Neutrophil (primary cell): ENCODE measurements around the gene WFIKKN1.

Experiments used
- H3K27ac ChIP-seq: fragments of 200-600 bp; sonication (generic); 2 replicates; pipeline ENCODE4 v1.5.1; 2016; ENCODE audit warnings: mild to moderate bottlenecking, moderate library complexity
- H3K27me3 ChIP-seq: fragments of 200-600 bp; sonication (generic); 2 replicates; pipeline ENCODE4 v1.6.0; 2016; ENCODE audit warnings: mild to moderate bottlenecking
- H3K36me3 ChIP-seq: fragments of 200-600 bp; sonication (generic); 2 replicates; pipeline ENCODE4 v1.5.1; 2017
- H3K4me1 ChIP-seq, 2 experiments: fragments of 200-600 bp in 1 of 2; sonication (generic) in 1 of 2; 1 replicate in 1 of 2; 2 replicates in 1 of 2; pipeline versions ENCODE4 v1.5.1 to v1.6.1; 2013 to 2016; ENCODE audit warnings: low read depth in 1 of 2, low read length in 1 of 2, mild to moderate bottlenecking in 1 of 2, moderate library complexity in 1 of 2; ENCODE audit not compliant: control insufficient read depth in 1 of 2, insufficient read depth in 1 of 2
- H3K4me3 ChIP-seq, 2 experiments: fragments of 200-600 bp in 1 of 2; sonication (generic) in 1 of 2; 1 replicate in 1 of 2; 2 replicates in 1 of 2; pipeline ENCODE4 v1.5.1; 2013 to 2016; ENCODE audit warnings: low read depth in 1 of 2, low read length in 1 of 2, mild to moderate bottlenecking in 1 of 2, moderate library complexity in 1 of 2
- H3K9me3 ChIP-seq: fragments of 200-600 bp; sonication (generic); 2 replicates; pipeline ENCODE4 v1.5.1; 2016
- CTCF ChIP-seq: fragments of 200-600 bp; sonication (generic); IDR thresholded peaks from 2 replicates; pipeline ENCODE4 v1.5.1; 2016; ENCODE audit warnings: antibody characterized with exemption

Gene WFIKKN1

GRCh38 chr16:674968-675883 is 44.4 kb downstream of the WFIKKN1 start, which contains the start of gene RHBDL1:
Gene RHBDL1, plus strand, starts transcription at chr16:675671. Its CDS starts 120 bp downstream, at chr16:675791.
- no peak for TF ChIP-seq CTCF
- H3K9me3 ChIP-seq: no peaks in the 10 kb centered on the region
- H3K27ac ChIP-seq: no peak within 1 kb of the TSS
- H3K36me3 ChIP-seq: peaks cover 45% of the 10 kb centered on the region
- H3K4me3 ChIP-seq: no peak within 1 kb of the TSS
- peaks cover 44% of the 10 kb centered on the region for H3K27me3 ChIP-seq
- H3K4me1 ChIP-seq: peaks cover 11 to 41% of the 10 kb centered on the region in 2 experiments

GRCh38 chr16:675884-676564 is 45.2 kb downstream of the WFIKKN1 start:
- Histone ChIP-seq H3K27me3 (peaks cover 44% of the 10 kb centered on the region), H3K9me3 (no peaks in the 10 kb centered on the region), H3K4me3 (no peak overlapping the region), H3K27ac (no peak overlapping the region), H3K4me1 (peaks cover 17 to 46% of the 10 kb centered on the region in 2 experiments), H3K36me3 (peaks cover 37% of the 10 kb centered on the region)
- TF ChIP-seq CTCF: no peak

GRCh38 chr16:676565-676902 is 45.7 kb downstream of the WFIKKN1 start:
- no peak overlapping the region for H3K27ac ChIP-seq
- no peak overlapping the region for H3K4me3 ChIP-seq

GRCh38 chr16:676913-677312 is 46.1 kb downstream of the WFIKKN1 start:
- no peak for TF ChIP-seq CTCF
- no peak overlapping the region for H3K27ac ChIP-seq
- peaks cover 32% of the 10 kb centered on the region for H3K36me3 ChIP-seq
- no peaks in the 10 kb centered on the region for H3K9me3 ChIP-seq
- no peak overlapping the region for H3K4me3 ChIP-seq
- peaks cover 44% of the 10 kb centered on the region for H3K27me3 ChIP-seq
- H3K4me1 ChIP-seq: peaks cover 26 to 54% of the 10 kb centered on the region in 2 experiments

More at GRCh38 chr16:676565-676902, 45.7 kb downstream of the WFIKKN1 start:
- H3K9me3 ChIP-seq: no peaks in the 10 kb centered on the region
- TF ChIP-seq CTCF: no peak
- peaks cover 32% of the 10 kb centered on the region for H3K36me3 ChIP-seq
- H3K27me3 ChIP-seq: peaks cover 44% of the 10 kb centered on the region
- peaks cover 22 to 51% of the 10 kb centered on the region in 2 experiments for H3K4me1 ChIP-seq

GRCh38 chr16:677316-678190 is 46.8 kb downstream of the WFIKKN1 start:
- no peaks in the 10 kb centered on the region for H3K9me3 ChIP-seq
- H3K36me3 ChIP-seq: peaks cover 32% of the 10 kb centered on the region
- peaks cover 27 to 58% of the 10 kb centered on the region in 2 experiments for H3K4me1 ChIP-seq
- TF ChIP-seq CTCF: no peak
- no peak overlapping the region for H3K27ac ChIP-seq
- peaks cover 44% of the 10 kb centered on the region for H3K27me3 ChIP-seq
- no peak overlapping the region for H3K4me3 ChIP-seq
